ENCODE data around the gene PRCD. TPM values are rescaled to one million over a fixed set of nuclear protein-coding genes. Genes with fewer than 3 reads are reported as not detected.

Gene PRCD
- polyA plus RNA-seq, 1 donor from 2014 or later: 22.5 TPM

DNA sequence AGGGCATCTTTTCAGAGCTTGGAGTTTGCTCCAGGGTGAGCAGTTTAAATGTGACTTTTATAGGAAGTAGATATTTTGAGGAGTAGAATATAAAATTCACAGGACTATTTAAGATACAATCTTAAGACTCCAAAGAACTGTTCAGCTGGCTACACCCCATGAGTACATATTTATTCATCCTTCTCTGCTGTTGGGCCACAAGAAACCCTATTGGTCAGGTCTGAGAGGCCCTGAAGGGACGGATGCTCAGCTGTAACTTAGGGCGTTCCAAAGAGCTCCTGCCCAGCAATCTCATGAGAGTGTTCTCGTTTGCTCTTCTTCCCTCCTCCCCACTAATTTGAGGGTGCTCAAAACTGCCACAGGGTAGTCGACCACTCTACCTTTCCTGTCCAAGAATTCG, 38.5 kb downstream of the PRCD start:
- no peak overlapping the region for H3K27ac ChIP-seq (ENCODE audit: low read length)
- H4K20me1 ChIP-seq (ENCODE audit: insufficient read depth): no peaks in the 10 kb centered on the region
- H3K4me2 ChIP-seq (ENCODE audit: low read length): no peak overlapping the region
- H3K4me3 ChIP-seq (ENCODE audit: low read length): no peak overlapping the region
- H3K36me3 ChIP-seq (ENCODE audit: insufficient read depth, low read length): no peaks in the 10 kb centered on the region
- no peaks in the 10 kb centered on the region for H3F3A ChIP-seq (ENCODE audit: insufficient read depth, low read length, poor library complexity, severe bottlenecking)
- TF ChIP-seq EP300 (conservative IDR thresholded peaks at IDR 0.05; ENCODE audit: poor library complexity, severe bottlenecking) (no peak), CTCF (IDR thresholded peaks at IDR 0.05; ENCODE audit: poor library complexity, severe bottlenecking) (no peak), MXI1 (conservative IDR thresholded peaks at IDR 0.05; ENCODE audit: poor library complexity, severe bottlenecking) (no peak), TAF1 (IDR thresholded peaks at IDR 0.05; ENCODE audit: low read depth) (no peak), RAD21 (conservative IDR thresholded peaks at IDR 0.05) (no peak), POLR2AphosphoS5 (IDR thresholded peaks at IDR 0.05) (no peak), EZH2 (IDR thresholded peaks at IDR 0.05; ENCODE audit: borderline replicate concordance, insufficient read depth, low read length, poor library complexity, severe bottlenecking) (no peak), SMC3 (conservative IDR thresholded peaks at IDR 0.05; ENCODE audit: poor library complexity) (no peak)
- TF ChIP-seq, protein P1, sequence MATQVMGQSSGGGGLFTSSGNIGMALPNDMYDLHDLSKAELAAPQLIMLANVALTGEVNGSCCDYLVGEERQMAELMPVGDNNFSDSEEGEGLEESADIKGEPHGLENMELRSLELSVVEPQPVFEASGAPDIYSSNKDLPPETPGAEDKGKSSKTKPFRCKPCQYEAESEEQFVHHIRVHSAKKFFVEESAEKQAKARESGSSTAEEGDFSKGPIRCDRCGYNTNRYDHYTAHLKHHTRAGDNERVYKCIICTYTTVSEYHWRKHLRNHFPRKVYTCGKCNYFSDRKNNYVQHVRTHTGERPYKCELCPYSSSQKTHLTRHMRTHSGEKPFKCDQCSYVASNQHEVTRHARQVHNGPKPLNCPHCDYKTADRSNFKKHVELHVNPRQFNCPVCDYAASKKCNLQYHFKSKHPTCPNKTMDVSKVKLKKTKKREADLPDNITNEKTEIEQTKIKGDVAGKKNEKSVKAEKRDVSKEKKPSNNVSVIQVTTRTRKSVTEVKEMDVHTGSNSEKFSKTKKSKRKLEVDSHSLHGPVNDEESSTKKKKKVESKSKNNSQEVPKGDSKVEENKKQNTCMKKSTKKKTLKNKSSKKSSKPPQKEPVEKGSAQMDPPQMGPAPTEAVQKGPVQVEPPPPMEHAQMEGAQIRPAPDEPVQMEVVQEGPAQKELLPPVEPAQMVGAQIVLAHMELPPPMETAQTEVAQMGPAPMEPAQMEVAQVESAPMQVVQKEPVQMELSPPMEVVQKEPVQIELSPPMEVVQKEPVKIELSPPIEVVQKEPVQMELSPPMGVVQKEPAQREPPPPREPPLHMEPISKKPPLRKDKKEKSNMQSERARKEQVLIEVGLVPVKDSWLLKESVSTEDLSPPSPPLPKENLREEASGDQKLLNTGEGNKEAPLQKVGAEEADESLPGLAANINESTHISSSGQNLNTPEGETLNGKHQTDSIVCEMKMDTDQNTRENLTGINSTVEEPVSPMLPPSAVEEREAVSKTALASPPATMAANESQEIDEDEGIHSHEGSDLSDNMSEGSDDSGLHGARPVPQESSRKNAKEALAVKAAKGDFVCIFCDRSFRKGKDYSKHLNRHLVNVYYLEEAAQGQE (IDR thresholded peaks at IDR 0.05; ENCODE audit: borderline replicate concordance): no peak
- no peaks in the 10 kb centered on the region for H3K9me2 ChIP-seq (ENCODE audit: insufficient read depth, low read length)
- H3K79me2 ChIP-seq (replicated peaks; ENCODE audit: insufficient read depth, low read length): no peaks in the 10 kb centered on the region
- no peak overlapping the region for H2AFZ ChIP-seq (ENCODE audit: low read depth, low read length)
- no peak overlapping the region for H3K9ac ChIP-seq (ENCODE audit: low read length)
- peaks cover 7% of the 10 kb centered on the region for H3K27me3 ChIP-seq (ENCODE audit: insufficient read depth, low read depth, low read length)
- no peaks in the 10 kb centered on the region for H3K9me3 ChIP-seq (ENCODE audit: low read length)

DNA sequence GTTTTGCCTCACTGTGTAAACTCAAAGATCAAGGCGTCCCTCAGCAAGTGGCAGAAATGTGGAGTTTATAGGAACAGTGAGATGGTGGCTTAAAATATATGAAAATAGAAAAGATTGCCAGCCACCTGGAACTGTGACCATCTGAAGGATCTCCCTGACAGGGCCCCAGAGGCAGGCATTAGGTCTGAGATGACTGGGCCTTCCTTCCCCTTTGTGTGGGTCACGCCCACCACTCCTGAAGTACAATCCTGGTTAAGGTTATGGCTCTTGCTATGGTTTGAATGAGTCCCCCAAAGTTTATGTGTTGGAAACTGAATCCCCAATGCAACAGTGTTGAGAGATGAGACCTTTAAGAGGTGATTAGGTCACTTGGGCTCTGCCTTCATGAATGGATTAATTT, 39.4 kb downstream of the PRCD start:
- H3K9me3 ChIP-seq (ENCODE audit: low read length): no peaks in the 10 kb centered on the region
- no peaks in the 10 kb centered on the region for H4K20me1 ChIP-seq (ENCODE audit: insufficient read depth)
- no peaks in the 10 kb centered on the region for H3F3A ChIP-seq (ENCODE audit: insufficient read depth, low read length, poor library complexity, severe bottlenecking)
- no peaks in the 10 kb centered on the region for H3K36me3 ChIP-seq (ENCODE audit: insufficient read depth, low read length)
- H3K27ac ChIP-seq (ENCODE audit: low read length): no peak overlapping the region
- no peak overlapping the region for H3K4me2 ChIP-seq (ENCODE audit: low read length)
- H3K79me2 ChIP-seq (replicated peaks; ENCODE audit: insufficient read depth, low read length): no peaks in the 10 kb centered on the region
- H2AFZ ChIP-seq (ENCODE audit: low read depth, low read length): no peak overlapping the region
- H3K9ac ChIP-seq (ENCODE audit: low read length): no peak overlapping the region
- no peak for TF ChIP-seq POLR2AphosphoS5 (IDR thresholded peaks at IDR 0.05)
- TF ChIP-seq TAF1 (IDR thresholded peaks at IDR 0.05; ENCODE audit: low read depth): no peak
- no peak for TF ChIP-seq EZH2 (IDR thresholded peaks at IDR 0.05; ENCODE audit: borderline replicate concordance, insufficient read depth, low read length, poor library complexity, severe bottlenecking)
- TF ChIP-seq EP300 (conservative IDR thresholded peaks at IDR 0.05; ENCODE audit: poor library complexity, severe bottlenecking): no peak
- TF ChIP-seq RAD21 (conservative IDR thresholded peaks at IDR 0.05): no peak
- no peak for TF ChIP-seq CTCF (IDR thresholded peaks at IDR 0.05; ENCODE audit: poor library complexity, severe bottlenecking)
- TF ChIP-seq SMC3 (conservative IDR thresholded peaks at IDR 0.05; ENCODE audit: poor library complexity): no peak
- TF ChIP-seq, protein P1 (IDR thresholded peaks at IDR 0.05; ENCODE audit: borderline replicate concordance): no peak
- no peak for TF ChIP-seq MXI1 (conservative IDR thresholded peaks at IDR 0.05; ENCODE audit: poor library complexity, severe bottlenecking)
- H3K27me3 ChIP-seq (ENCODE audit: insufficient read depth, low read depth, low read length): peaks cover 14% of the 10 kb centered on the region
- H3K4me3 ChIP-seq (ENCODE audit: low read length): no peak overlapping the region
- no peaks in the 10 kb centered on the region for H3K9me2 ChIP-seq (ENCODE audit: insufficient read depth, low read length)
